GM18861 (cell line): Measurements from ENCODE around the gene RPL13A.

Experiments used
- ATAC-seq: cut with Tn5 transposase; IDR thresholded peaks from one replicate; pipeline ENCODE4 v1.9.1; 2021; ENCODE audit not compliant: unreplicated experiment

RPL13A gene

GRCh38 chr19:49479975-49480628, 7.3 kb upstream of the RPL13A start:
- ATAC-seq, result no peak

DNA sequence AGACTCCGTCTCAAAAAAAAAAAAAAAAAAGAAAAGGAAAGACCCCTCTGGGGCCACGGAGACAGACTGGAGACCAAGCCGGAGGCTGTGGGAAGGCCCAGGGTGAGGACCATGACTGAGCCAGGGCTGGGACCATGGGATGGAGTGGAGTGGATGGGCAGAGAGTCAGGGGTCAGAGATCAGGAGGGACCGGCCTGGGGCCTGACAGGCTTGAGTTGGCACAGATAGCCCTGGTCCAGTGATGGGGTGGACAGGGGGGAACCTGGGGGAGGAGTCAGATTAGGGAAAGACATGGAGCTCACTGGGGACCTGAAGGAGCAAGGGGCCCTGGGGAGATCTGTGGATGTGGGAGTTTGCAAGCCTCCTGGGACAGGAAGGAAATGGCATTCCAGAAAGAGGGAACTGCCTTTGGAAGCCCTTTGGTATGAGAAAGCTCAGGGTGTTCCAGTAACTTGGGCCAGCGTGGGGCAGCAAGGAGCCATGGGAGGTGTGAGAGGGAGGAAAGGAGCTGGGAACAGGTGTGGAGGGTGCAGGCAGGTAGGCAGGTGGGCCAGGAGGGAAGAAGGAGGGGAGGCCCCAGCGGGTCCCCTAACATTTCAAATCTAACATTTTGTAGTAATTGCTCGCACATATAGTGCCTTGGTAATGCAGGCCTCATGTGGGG, 6.3 kb upstream of the RPL13A start:
- ATAC-seq, result no peak

DNA sequence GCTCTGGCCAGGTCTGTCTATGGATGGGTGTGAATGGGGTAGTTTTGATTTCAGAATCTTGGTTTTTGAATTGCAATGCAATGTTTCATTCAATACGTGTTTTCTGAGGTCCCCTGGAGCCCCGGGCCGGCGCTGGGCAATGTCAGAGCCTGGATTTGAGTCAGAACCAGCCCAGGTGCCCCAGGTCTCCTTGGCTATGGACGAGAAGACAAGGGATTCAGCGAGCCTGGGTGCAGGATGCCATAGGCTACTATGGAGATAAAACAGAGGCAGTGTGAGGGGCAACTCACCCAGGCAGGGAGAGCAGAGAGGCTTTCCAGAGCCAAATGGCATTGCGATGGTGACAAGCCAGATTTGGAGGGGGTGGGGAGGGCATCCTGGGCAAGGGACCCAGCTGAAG, 1.2 kb upstream of the RPL13A start:
- ATAC-seq, result no peak

GRCh38 chr19:49486710-49487276, 615 bp upstream of the RPL13A start:
- no peak for ATAC-seq

- ATAC-seq, result no peak
Observed at GRCh38 chr19:49488046-49488862, 846 bp downstream of the RPL13A start.

- ATAC-seq, result no peak
Observed at GRCh38 chr19:49488863-49489537, 1.6 kb downstream of the RPL13A start.

DNA sequence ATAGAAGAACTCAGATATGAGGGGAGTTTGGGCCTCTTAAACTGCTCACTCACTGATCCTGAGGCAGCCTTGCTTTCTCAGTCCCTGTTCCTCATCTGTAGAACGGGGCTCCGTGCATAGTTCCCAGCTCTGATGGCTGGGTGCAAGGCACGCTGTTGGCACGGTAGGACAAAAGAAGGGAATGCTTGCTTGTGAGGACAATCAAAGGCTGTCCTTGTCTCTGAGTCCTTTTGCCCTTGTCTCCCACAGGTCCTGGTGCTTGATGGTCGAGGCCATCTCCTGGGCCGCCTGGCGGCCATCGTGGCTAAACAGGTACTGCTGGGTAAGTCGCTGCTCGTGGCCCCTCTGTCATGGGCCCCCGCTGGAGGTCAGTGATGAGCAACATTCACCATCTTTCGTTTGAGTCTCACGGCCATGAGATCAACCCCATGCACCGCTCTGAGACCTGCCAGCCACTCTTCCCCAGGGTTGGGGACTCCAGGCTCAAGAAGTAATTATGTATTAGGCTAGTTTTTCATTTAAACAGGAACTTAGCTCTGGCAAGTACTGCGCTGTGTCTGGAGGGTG, 2.3 kb downstream of the RPL13A start:
- ATAC-seq, result no peak

DNA sequence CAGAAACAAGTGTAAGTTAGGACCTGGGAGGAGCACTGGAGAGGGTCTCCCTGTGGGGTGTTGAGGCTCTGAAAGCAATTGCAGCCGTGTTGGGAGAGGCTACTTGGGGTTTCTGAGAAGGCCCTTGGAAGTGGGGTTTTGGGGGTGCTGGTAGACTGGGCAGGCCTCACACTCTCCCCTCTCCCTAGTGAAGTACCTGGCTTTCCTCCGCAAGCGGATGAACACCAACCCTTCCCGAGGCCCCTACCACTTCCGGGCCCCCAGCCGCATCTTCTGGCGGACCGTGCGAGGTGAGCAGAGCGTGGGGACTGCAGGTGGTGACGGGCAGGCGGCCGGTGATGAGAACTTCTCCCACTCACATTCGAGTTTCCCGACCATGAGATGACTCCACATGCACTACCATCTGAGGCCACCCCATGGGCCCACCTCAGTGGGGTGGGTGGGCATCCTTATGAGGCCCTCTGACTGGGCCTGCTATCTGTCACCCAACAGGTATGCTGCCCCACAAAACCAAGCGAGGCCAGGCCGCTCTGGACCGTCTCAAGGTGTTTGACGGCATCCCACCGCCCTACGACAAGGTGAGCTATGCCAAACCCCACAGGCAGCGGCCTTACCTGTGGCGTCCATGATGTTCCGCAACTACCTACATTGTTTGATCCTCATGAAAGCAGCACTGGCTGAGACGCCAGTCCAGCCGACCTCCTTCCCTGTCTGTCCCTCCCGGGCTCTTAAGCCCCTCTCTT, 3.0 kb downstream of the RPL13A start:
- ATAC-seq, result no peak

GRCh38 chr19:49491030-49491803, 3.8 kb downstream of the RPL13A start:
- no peak for ATAC-seq

GRCh38 chr19:49491804-49492572, 4.6 kb downstream of the RPL13A start:
- ATAC-seq, result no peak

GRCh38 chr19:49492573-49493405, 5.4 kb downstream of the RPL13A start:
- ATAC-seq, result no peak

- no peak for ATAC-seq
Observed at GRCh38 chr19:49496574-49497008, 9.2 kb downstream of the RPL13A start.

DNA sequence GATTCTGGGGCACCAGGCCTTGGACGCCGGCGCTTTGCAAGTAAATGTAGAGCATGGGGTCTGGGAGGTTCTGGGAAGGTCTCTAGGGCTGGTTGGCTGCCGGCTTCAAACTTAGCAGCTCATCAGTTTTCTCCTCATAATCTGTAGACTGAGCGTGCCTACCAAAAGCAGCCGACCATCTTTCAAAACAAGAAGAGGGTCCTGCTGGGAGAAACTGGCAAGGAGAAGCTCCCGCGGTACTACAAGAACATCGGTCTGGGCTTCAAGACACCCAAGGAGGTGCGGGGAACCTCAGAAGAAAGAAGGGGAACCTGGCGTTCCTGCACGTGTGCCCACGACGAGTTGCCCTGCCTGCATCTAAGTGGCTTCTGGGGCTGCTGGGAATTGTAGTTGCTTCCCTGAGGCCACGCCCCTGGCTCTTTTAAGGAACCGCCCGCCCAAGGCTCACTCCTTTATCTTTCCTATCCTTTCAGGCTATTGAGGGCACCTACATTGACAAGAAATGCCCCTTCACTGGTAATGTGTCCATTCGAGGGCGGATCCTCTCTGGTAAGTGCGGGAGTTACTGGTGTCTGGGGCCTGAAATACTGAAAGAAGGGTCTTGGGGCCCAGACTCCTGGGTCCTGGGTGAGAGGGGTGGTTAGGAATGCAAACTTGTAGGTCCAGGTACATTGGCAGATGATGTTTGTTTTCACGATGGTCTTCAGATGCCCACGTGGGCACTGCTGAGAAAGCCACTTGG, 9.8 kb downstream of the RPL13A start:
- ATAC-seq, result no peak

- ATAC-seq, result no peak
Observed at GRCh38 chr19:49497789-49498103, 10.3 kb downstream of the RPL13A start.

- ATAC-seq, result no peak
Observed at GRCh38 chr19:49498475-49498874, 11.1 kb downstream of the RPL13A start.

GRCh38 chr19:49499030-49499670, 11.7 kb downstream of the RPL13A start:
- no peak for ATAC-seq
